ENCODE results near the gene GSE1.

Gene GSE1

GRCh38 chr16:85605051-85605911, 7.8 kb upstream of the GSE1 start:
- DNase-seq (ENCODE audit: low spot score): no peak

GRCh38 chr16:85605912-85606841, 6.9 kb upstream of the GSE1 start:
- no peak for DNase-seq (ENCODE audit: low spot score)

- no peak for DNase-seq (ENCODE audit: low spot score)
Observed at GRCh38 chr16:85606904-85607303, 6.2 kb upstream of the GSE1 start.

GRCh38 chr16:85607321-85607765, 5.8 kb upstream of the GSE1 start:
- DNase-seq (ENCODE audit: low spot score): no peak

GRCh38 chr16:85607796-85608514, 5.2 kb upstream of the GSE1 start:
- peak; percentile 94 for DNase-seq (ENCODE audit: low spot score)

GRCh38 chr16:85608515-85608885, 4.6 kb upstream of the GSE1 start:
- no peak for DNase-seq (ENCODE audit: low spot score)

- DNase-seq (ENCODE audit: low spot score): no peak
Observed at GRCh38 chr16:85608887-85609286, 4.2 kb upstream of the GSE1 start.

- DNase-seq (ENCODE audit: low spot score): no peak
Observed at GRCh38 chr16:85609539-85609938, 3.6 kb upstream of the GSE1 start.

GRCh38 chr16:85610059-85610445, 3.1 kb upstream of the GSE1 start:
- DNase-seq (ENCODE audit: low spot score): no peak

GRCh38 chr16:85610446-85611193, 2.5 kb upstream of the GSE1 start:
- peak; percentile 89 for DNase-seq (ENCODE audit: low spot score)

- peak; percentile 54 for DNase-seq (ENCODE audit: low spot score)
Observed at GRCh38 chr16:85611194-85611443, 2.0 kb upstream of the GSE1 start.

- DNase-seq (ENCODE audit: low spot score): peak; percentile 80
Observed at GRCh38 chr16:85611444-85612190, 1.5 kb upstream of the GSE1 start.

- DNase-seq (ENCODE audit: low spot score): no peak
Observed at GRCh38 chr16:85612191-85612800, 826 bp upstream of the GSE1 start.

GRCh38 chr16:85613604-85614337, 649 bp downstream of the GSE1 start:
- DNase-seq (ENCODE audit: low spot score): peak; percentile 97

GRCh38 chr16:85614338-85615013, 1.4 kb downstream of the GSE1 start:
- DNase-seq (ENCODE audit: low spot score): no peak

- peak; percentile 54 for DNase-seq (ENCODE audit: low spot score)
Observed at GRCh38 chr16:85615014-85615851, 2.1 kb downstream of the GSE1 start.

GRCh38 chr16:85615852-85616606, 2.9 kb downstream of the GSE1 start:
- peak; percentile 86 for DNase-seq (ENCODE audit: low spot score)

All from SK-N-DZ (cell line).